Astrocyte (in vitro differentiated cells and primary cell): ENCODE data around the gene TMPRSS9. TPM values are rescaled to one million over a fixed set of nuclear protein-coding genes. Genes with fewer than 3 reads are reported as not detected.

Experiments
- DNase-seq: peaks from one replicate; pipeline ENCODE4 v3.0.0-alpha.2; 2010; ENCODE audit warnings: low read depth
- FAIRE-seq: peaks from 2 replicates; lab custom pipeline; 2011; peaks lifted over from hg19 to GRCh38; lab: Jason Lieb, UNC
- H2AFZ ChIP-seq: 2 replicates; pipeline ENCODE4 v1.6.0; 2012; ENCODE audit warnings: low read depth, low read length, inconsistent platforms
- H3K27ac ChIP-seq: 2 replicates; pipeline ENCODE4 v1.5.1; 2011; ENCODE audit warnings: low read depth, low read length, inconsistent platforms
- H3K27me3 ChIP-seq: 2 replicates; pipeline ENCODE4 v1.6.0; 2011; ENCODE audit warnings: low read length, inconsistent platforms; ENCODE audit not compliant: insufficient read depth
- H3K36me3 ChIP-seq: 2 replicates; pipeline ENCODE4 v1.5.1; 2011; ENCODE audit warnings: low read length, inconsistent platforms; ENCODE audit not compliant: insufficient read depth
- H3K4me1 ChIP-seq: 2 replicates; pipeline ENCODE4 v1.5.1; 2011; ENCODE audit warnings: low read length, inconsistent platforms; ENCODE audit not compliant: insufficient read depth
- H3K4me2 ChIP-seq: 2 replicates; pipeline ENCODE4 v1.6.0; 2012; ENCODE audit warnings: low read length, inconsistent platforms
- H3K4me3 ChIP-seq: 2 replicates; pipeline ENCODE4 v1.5.1; 2011; ENCODE audit warnings: low read depth, mild to moderate bottlenecking, low read length, inconsistent platforms; ENCODE audit not compliant: insufficient read depth
- H3K79me2 ChIP-seq: 2 replicates; pipeline ENCODE4 v1.6.0; 2012; ENCODE audit warnings: mild to moderate bottlenecking, low read length, inconsistent platforms; ENCODE audit not compliant: insufficient read depth
- H3K9ac ChIP-seq: 2 replicates; pipeline ENCODE4 v1.6.0; 2012; ENCODE audit warnings: mild to moderate bottlenecking, low read length, inconsistent platforms
- H3K9me3 ChIP-seq: 2 replicates; pipeline ENCODE4 v1.5.1; 2012; ENCODE audit warnings: low read depth, mild to moderate bottlenecking, low read length, inconsistent platforms; ENCODE audit not compliant: insufficient read depth
- H4K20me1 ChIP-seq: 2 replicates; pipeline ENCODE4 v1.6.0; 2012; ENCODE audit warnings: low read length, inconsistent platforms; ENCODE audit not compliant: insufficient read depth
- H3K27ac Mint-ChIP-seq: one replicate; pipeline ENCODE4 v1.8.0; 2021; ENCODE audit warnings: mild to moderate bottlenecking, mixed read lengths; ENCODE audit not compliant: unreplicated experiment
- H3K27me3 Mint-ChIP-seq: one replicate; pipeline ENCODE4 v1.8.0; 2021; ENCODE audit warnings: low read depth, mixed read lengths; ENCODE audit not compliant: unreplicated experiment
- H3K36me3 Mint-ChIP-seq: one replicate; pipeline ENCODE4 v1.8.0; 2021; ENCODE audit warnings: low read depth, mixed read lengths; ENCODE audit not compliant: unreplicated experiment
- H3K4me1 Mint-ChIP-seq: one replicate; pipeline ENCODE4 v1.8.0; 2021; ENCODE audit warnings: low read depth, mixed read lengths; ENCODE audit not compliant: unreplicated experiment
- H3K4me3 Mint-ChIP-seq: one replicate; pipeline ENCODE4 v1.8.0; 2021; ENCODE audit warnings: mild to moderate bottlenecking, moderate library complexity, mixed read lengths; ENCODE audit not compliant: unreplicated experiment
- H3K9me3 Mint-ChIP-seq: one replicate; pipeline ENCODE4 v1.8.0; 2021; ENCODE audit warnings: mild to moderate bottlenecking, mixed read lengths; ENCODE audit not compliant: unreplicated experiment
- CTCF ChIP-seq: IDR thresholded peaks from 2 replicates; pipeline ENCODE4 v1.5.1; 2011; ENCODE audit warnings: low read depth, mild to moderate bottlenecking, inconsistent platforms, low read length, moderate library complexity; ENCODE audit not compliant: insufficient read depth
- EZH2 ChIP-seq: IDR thresholded peaks from 2 replicates; pipeline ENCODE4 v1.6.1; 2012; ENCODE audit warnings: mild to moderate bottlenecking, low read length, inconsistent platforms; ENCODE audit not compliant: insufficient read depth
- total RNA-seq: library from RNA; stranded (reverse); gene quantifications from 2 replicates; pipeline ENCODE4 v1.2.1, GENCODE V29; 2021

TMPRSS9 gene
- total RNA-seq, 1 donor from 2014 or later, result 0.16 TPM

GRCh38 chr19:2326699-2327360, 33.2 kb upstream of the TMPRSS9 start:
- TF ChIP-seq EZH2 (no peak), CTCF (no peak)
- Histone ChIP-seq H3K36me3 (no peaks in the 10 kb centered on the region), H3K9ac (peak overlapping the region; percentile 87), H3K4me3 (peak overlapping the region; percentile 95), H3K4me1 (peaks cover 15% of the 10 kb centered on the region), H3K4me2 (peak overlapping the region; percentile 90), H3K79me2 (peaks cover 69% of the 10 kb centered on the region), H3K9me3 (no peaks in the 10 kb centered on the region), H2AFZ (no peak overlapping the region), H3K27me3 (no peaks in the 10 kb centered on the region), H3K27ac (peak overlapping the region; percentile 90), H4K20me1 (peaks cover 58% of the 10 kb centered on the region)
- H3K4me3 Mint-ChIP-seq, result peak overlapping the region; percentile 100
- FAIRE-seq (no peak), DNase-seq (no peak)
- no peaks in the 10 kb centered on the region for H3K9me3 Mint-ChIP-seq
- no peaks in the 10 kb centered on the region for H3K27me3 Mint-ChIP-seq
- peak overlapping the region; percentile 97 for H3K27ac Mint-ChIP-seq
- H3K4me1 Mint-ChIP-seq, result peaks cover 27% of the 10 kb centered on the region
- peaks cover 5% of the 10 kb centered on the region for H3K36me3 Mint-ChIP-seq

GRCh38 chr19:2327773-2328400, 32.2 kb upstream of the TMPRSS9 start:
- Mint-ChIP-seq H3K4me3 (peak overlapping the region; percentile 100), H3K27me3 (no peaks in the 10 kb centered on the region), H3K36me3 (peaks cover 5% of the 10 kb centered on the region), H3K27ac (peak overlapping the region; percentile 97), H3K4me1 (peaks cover 27% of the 10 kb centered on the region), H3K9me3 (no peaks in the 10 kb centered on the region)
- TF ChIP-seq EZH2, result no peak
- TF ChIP-seq CTCF, result no peak
- no peaks in the 10 kb centered on the region for H3K9me3 ChIP-seq
- H4K20me1 ChIP-seq, result peaks cover 66% of the 10 kb centered on the region
- peak overlapping the region; percentile 89 for H2AFZ ChIP-seq
- FAIRE-seq (peak; percentile 76), DNase-seq (peak; percentile 88)
- no peaks in the 10 kb centered on the region for H3K27me3 ChIP-seq
- H3K79me2 ChIP-seq, result peaks cover 78% of the 10 kb centered on the region
- H3K9ac ChIP-seq, result peak overlapping the region; percentile 87
- H3K4me2 ChIP-seq, result peak overlapping the region; percentile 90
- H3K4me3 ChIP-seq, result peak overlapping the region; percentile 95
- peak overlapping the region; percentile 90 for H3K27ac ChIP-seq
- peaks cover 15% of the 10 kb centered on the region for H3K4me1 ChIP-seq
- H3K36me3 ChIP-seq, result no peaks in the 10 kb centered on the region
